ENCODE results near the gene FRMD1. TPM values are rescaled to one million over a fixed set of nuclear protein-coding genes. Genes with fewer than 3 reads are reported as not detected.

Gene FRMD1
- not detected for polyA plus RNA-seq (2012; ENCODE audit: insufficient read length, low read depth)

GRCh38 chr6:168078943-168079405 is at the start of gene FRMD1:
Gene FRMD1, minus strand, starts transcription at chr6:168079212. Its CDS starts 118 bp downstream, at chr6:168079094.
- TF ChIP-seq REST (IDR thresholded peaks at IDR 0.05; ENCODE audit: insufficient read depth in 1 of 2, low read depth in 2 of 2, low read length in 2 of 2) = no peak
- no peak for TF ChIP-seq TAF1 (IDR thresholded peaks at IDR 0.05; ENCODE audit: borderline replicate concordance, insufficient read depth, low read length)
- TF ChIP-seq FOXP2 (optimal IDR thresholded peaks at IDR 0.05; ENCODE audit: borderline replicate concordance, extremely low read depth, extremely low read length, insufficient read depth) = no peak
- TF ChIP-seq POLR2AphosphoS5 (IDR thresholded peaks at IDR 0.05; ENCODE audit: low read depth, low read length) = no peak
- no peak for TF ChIP-seq SIN3A (IDR thresholded peaks at IDR 0.05; ENCODE audit: borderline replicate concordance, insufficient read depth, low read length)

- no peak for TF ChIP-seq POLR2AphosphoS5 (IDR thresholded peaks at IDR 0.05; ENCODE audit: low read depth, low read length)
- no peak for TF ChIP-seq REST (IDR thresholded peaks at IDR 0.05; ENCODE audit: insufficient read depth in 1 of 2, low read depth in 2 of 2, low read length in 2 of 2)
- TF ChIP-seq FOXP2 (optimal IDR thresholded peaks at IDR 0.05; ENCODE audit: borderline replicate concordance, extremely low read depth, extremely low read length, insufficient read depth) = no peak
- no peak for TF ChIP-seq TAF1 (IDR thresholded peaks at IDR 0.05; ENCODE audit: borderline replicate concordance, insufficient read depth, low read length)
- TF ChIP-seq SIN3A (IDR thresholded peaks at IDR 0.05; ENCODE audit: borderline replicate concordance, insufficient read depth, low read length) = no peak
These were observed 49.1 kb upstream of the FRMD1 start for GRCh38 chr6:168128006-168128630.

- TF ChIP-seq SIN3A (IDR thresholded peaks at IDR 0.05; ENCODE audit: borderline replicate concordance, insufficient read depth, low read length) (no peak), POLR2AphosphoS5 (IDR thresholded peaks at IDR 0.05; ENCODE audit: low read depth, low read length) (no peak), FOXP2 (optimal IDR thresholded peaks at IDR 0.05; ENCODE audit: borderline replicate concordance, extremely low read depth, extremely low read length, insufficient read depth) (no peak), REST (IDR thresholded peaks at IDR 0.05; ENCODE audit: insufficient read depth in 1 of 2, low read depth in 2 of 2, low read length in 2 of 2) (no peak), TAF1 (IDR thresholded peaks at IDR 0.05; ENCODE audit: borderline replicate concordance, insufficient read depth, low read length) (no peak)
These were observed 48.4 kb upstream of the FRMD1 start for GRCh38 chr6:168127384-168127868.

GRCh38 chr6:168126566-168127383 is 47.8 kb upstream of the FRMD1 start:
- TF ChIP-seq TAF1 (IDR thresholded peaks at IDR 0.05; ENCODE audit: borderline replicate concordance, insufficient read depth, low read length) (no peak), FOXP2 (optimal IDR thresholded peaks at IDR 0.05; ENCODE audit: borderline replicate concordance, extremely low read depth, extremely low read length, insufficient read depth) (no peak)

GRCh38 chr6:168125429-168126001 is 46.5 kb upstream of the FRMD1 start:
- TF ChIP-seq FOXP2 (optimal IDR thresholded peaks at IDR 0.05; ENCODE audit: borderline replicate concordance, extremely low read depth, extremely low read length, insufficient read depth) = no peak
- TF ChIP-seq SIN3A (IDR thresholded peaks at IDR 0.05; ENCODE audit: borderline replicate concordance, insufficient read depth, low read length) = no peak
- no peak for TF ChIP-seq REST (IDR thresholded peaks at IDR 0.05; ENCODE audit: insufficient read depth in 1 of 2, low read depth in 2 of 2, low read length in 2 of 2)
- no peak for TF ChIP-seq POLR2AphosphoS5 (IDR thresholded peaks at IDR 0.05; ENCODE audit: low read depth, low read length)
- no peak for TF ChIP-seq TAF1 (IDR thresholded peaks at IDR 0.05; ENCODE audit: borderline replicate concordance, insufficient read depth, low read length)

Data from PFSK-1 (cell line).